Right lobe of liver (tissue), 4 donors: ENCODE results near the gene ADGRF5.

Experiments
- CTCF ChIP-seq, 4 donors: fragments of 200-600 bp in 3 of 4; fragments of 450-650 bp in 1 of 4; IDR thresholded peaks; one replicate each; pipeline versions ENCODE4 v1.5.1 to v1.8.0; 2016 to 2022; ENCODE audit warnings: antibody characterized with exemption in 4 of 4, mild to moderate bottlenecking in 2 of 4
- POLR2A ChIP-seq: fragments of 450-650 bp; IDR thresholded peaks from one replicate; pipeline ENCODE4 v1.6.1; 2017; ENCODE audit warnings: antibody characterized with exemption, mild to moderate bottlenecking
- donor health status: DM: no; HTN: no; CAD: no.
- donor health status: DM: no; HTN: no; CAD: no.
- donor health status: DM: no; HTN: yes; CAD: no.

- TF ChIP-seq POLR2A: no peak
- TF ChIP-seq CTCF (IDR thresholded peaks at IDR 0.05): no peak
These were observed 4.7 kb downstream of the ADGRF5 start for GRCh38 chr6:46917002-46917545.
